Stimulated activated naive B cell treated with anti-CD40 and anti-IgM and Interleukin-4, amounts not matched to agents 10 μg/mL and 1 μg/mL and 100 μg/mL, for 72 hours (primary cell): ENCODE measurements around the gene GCFC2.
A peak's percentile ranks its signal among the peaks of the same experiment; 100 is the strongest.

Experiments
- ATAC-seq, 2 donors: fragments of 150-1000 bp; cut with Tn5 transposase; replicated peaks; 2 replicates each; pipeline ENCODE4 v1.10.0; 2021; ENCODE audit warnings: moderate library complexity in 1 of 2
- DNase-seq: peaks from one replicate; pipeline ENCODE4 v3.0.0; 2021
- H3K27ac Mint-ChIP-seq: one replicate; pipeline ENCODE4 v1.8.0; 2022; ENCODE audit warnings: mild to moderate bottlenecking, mixed read lengths
- H3K27me3 Mint-ChIP-seq, 2 donors: one replicate each; pipeline ENCODE4 v1.8.0; 2022; ENCODE audit warnings: mixed read lengths in 2 of 2
- H3K36me3 Mint-ChIP-seq, 2 donors: one replicate each; pipeline ENCODE4 v1.8.0; 2022; ENCODE audit warnings: mixed read lengths in 2 of 2, mild to moderate bottlenecking in 1 of 2
- H3K4me1 Mint-ChIP-seq, 2 donors: one replicate each; pipeline ENCODE4 v1.8.0; 2022; ENCODE audit warnings: mixed read lengths in 2 of 2, mild to moderate bottlenecking in 1 of 2
- H3K4me3 Mint-ChIP-seq, 2 donors: one replicate each; pipeline ENCODE4 v1.8.0; 2022; ENCODE audit warnings: mild to moderate bottlenecking in 2 of 2, mixed read lengths in 2 of 2, moderate library complexity in 1 of 2
- H3K9me3 Mint-ChIP-seq, 2 donors: one replicate each; pipeline ENCODE4 v1.8.0; 2022; ENCODE audit warnings: mixed read lengths in 2 of 2, mild to moderate bottlenecking in 1 of 2

GCFC2 gene

DNA sequence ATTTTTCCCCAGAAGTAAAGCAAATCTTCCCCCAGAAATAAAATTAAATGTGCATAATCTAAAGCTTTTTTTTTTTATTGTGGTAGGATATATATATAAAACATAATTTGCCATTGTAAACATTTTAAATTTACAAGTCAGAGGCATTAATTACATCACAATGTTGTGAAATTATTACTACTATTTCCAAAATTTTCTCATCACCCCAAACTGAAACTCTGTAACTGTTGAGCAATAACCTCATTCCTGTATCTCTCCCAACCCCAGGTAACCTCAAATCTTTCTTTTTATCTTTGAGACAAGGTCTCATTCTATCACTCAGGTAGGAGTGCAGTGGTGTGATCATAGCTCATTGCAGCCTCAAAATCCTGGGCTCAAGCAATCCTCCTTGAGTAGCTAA lies 52.9 kb downstream of the GCFC2 start:
- Mint-ChIP-seq H3K9me3 (peaks cover 10 to 19% of the 10 kb centered on the region in 2 donors), H3K4me1 (peaks cover 2 to 20% of the 10 kb centered on the region in 2 donors), H3K27me3 (no peaks in the 10 kb centered on the region), H3K36me3 (peaks cover 58 to 80% of the 10 kb centered on the region in 2 donors), H3K4me3 (no peak overlapping the region), H3K27ac (no peak overlapping the region)
- no peak for ATAC-seq
- DNase-seq, result no peak

DNA sequence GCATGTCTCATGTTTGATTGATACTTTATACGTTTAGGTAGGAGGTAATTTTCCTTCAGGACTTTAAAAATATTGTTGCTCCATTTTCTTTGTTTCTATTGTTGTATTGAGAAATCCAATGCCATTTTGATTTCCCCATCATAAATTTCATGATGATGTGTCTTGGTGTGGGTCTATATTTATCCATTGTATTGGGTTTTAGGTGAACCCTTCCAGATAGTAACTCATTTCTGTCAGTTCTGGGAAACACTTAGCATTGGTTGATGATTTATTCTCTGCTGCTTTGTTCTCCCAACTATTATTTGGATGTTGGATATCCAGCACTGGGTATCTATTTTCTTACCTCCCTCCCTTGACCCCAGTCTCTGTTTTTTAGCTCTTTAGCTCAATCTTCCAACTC lies 54.2 kb downstream of the GCFC2 start:
- Mint-ChIP-seq H3K27me3 (no peaks in the 10 kb centered on the region), H3K36me3 (peaks cover 57 to 82% of the 10 kb centered on the region in 2 donors), H3K4me1 (peaks cover 2 to 20% of the 10 kb centered on the region in 2 donors), H3K27ac (no peak overlapping the region), H3K9me3 (peaks cover 10 to 19% of the 10 kb centered on the region in 2 donors), H3K4me3 (no peak overlapping the region)
- DNase-seq, result no peak
- no peak for ATAC-seq

DNA sequence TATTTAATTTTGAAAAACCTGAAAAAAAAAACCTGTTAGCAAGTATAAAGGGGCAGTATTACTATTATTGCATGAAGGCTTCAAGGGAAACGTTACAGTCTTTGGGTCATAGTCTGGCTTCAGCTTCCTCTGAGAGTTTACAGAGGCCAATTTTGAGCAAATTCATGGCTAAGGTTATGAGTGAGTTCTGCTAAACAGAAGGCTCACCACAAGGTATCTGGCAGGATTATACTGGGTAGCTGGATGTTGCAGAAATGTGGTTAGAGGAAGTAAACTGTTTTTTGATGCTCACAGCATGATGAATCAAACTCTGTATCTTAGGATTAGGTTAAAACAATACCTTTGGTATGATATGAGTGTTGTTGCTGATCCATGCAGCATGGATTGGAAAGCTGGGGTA lies 54.9 kb downstream of the GCFC2 start:
- no peak overlapping the region for H3K27ac Mint-ChIP-seq
- H3K9me3 Mint-ChIP-seq, result peaks cover 10 to 19% of the 10 kb centered on the region in 2 donors
- H3K4me1 Mint-ChIP-seq, result peaks cover 2 to 19% of the 10 kb centered on the region in 2 donors
- H3K27me3 Mint-ChIP-seq, result no peaks in the 10 kb centered on the region
- no peak overlapping the region for H3K4me3 Mint-ChIP-seq
- DNase-seq (no peak), ATAC-seq (no peak)
- H3K36me3 Mint-ChIP-seq, result peaks cover 56 to 80% of the 10 kb centered on the region in 2 donors

DNA sequence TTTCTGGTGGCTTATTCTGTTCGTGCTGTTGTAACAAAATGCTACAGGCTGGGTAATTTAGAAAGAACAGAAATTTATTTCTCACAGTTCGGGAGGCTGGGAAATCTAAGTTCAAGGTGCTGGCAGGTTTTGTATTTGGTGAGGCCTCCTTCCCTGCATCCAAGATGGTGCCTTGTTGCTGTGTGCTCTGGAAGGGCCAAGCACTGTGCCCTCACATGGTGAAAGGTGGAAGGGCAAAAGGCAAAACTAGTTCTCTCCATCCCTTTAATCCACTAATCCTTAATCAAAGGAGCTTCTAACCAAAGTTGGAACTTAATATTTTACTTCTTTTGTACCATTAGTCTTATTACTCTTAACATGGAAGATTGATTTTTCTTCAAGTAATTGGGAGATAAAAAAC lies 56.7 kb downstream of the GCFC2 start:
- Mint-ChIP-seq H3K27ac (no peak overlapping the region), H3K4me1 (peaks cover 6 to 12% of the 10 kb centered on the region in 2 donors), H3K36me3 (peaks cover 47 to 68% of the 10 kb centered on the region in 2 donors), H3K27me3 (no peaks in the 10 kb centered on the region), H3K4me3 (no peak overlapping the region), H3K9me3 (peaks cover 5 to 9% of the 10 kb centered on the region in 2 donors)
- ATAC-seq (no peak), DNase-seq (no peak)

DNA sequence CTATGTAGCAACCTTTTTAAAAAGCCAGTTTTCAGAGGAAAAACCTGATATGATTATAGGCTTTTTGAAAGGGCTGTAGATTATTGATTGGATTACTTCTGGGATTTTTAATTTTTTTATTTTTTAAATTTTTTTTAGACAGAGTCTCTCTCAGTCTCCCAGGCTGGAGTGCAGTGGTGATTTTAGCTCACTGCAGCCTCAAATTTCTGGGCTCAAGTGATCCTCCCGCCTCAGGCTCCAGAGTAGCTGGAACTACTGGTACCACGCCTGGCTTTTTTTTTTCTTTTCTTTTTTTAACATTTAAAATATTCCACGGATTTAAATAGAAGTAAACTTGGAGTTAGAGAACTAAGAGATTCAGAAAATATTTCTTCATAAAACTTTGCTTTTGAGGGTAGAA lies 62.9 kb downstream of the GCFC2 start:
- peaks cover 10 to 27% of the 10 kb centered on the region in 2 donors for H3K4me1 Mint-ChIP-seq
- ATAC-seq (no peak), DNase-seq (no peak)
- no peak overlapping the region for H3K27ac Mint-ChIP-seq
- H3K36me3 Mint-ChIP-seq, result peaks cover 18 to 19% of the 10 kb centered on the region in 2 donors
- H3K9me3 Mint-ChIP-seq, result no peaks in the 10 kb centered on the region
- H3K27me3 Mint-ChIP-seq, result no peaks in the 10 kb centered on the region
- H3K4me3 Mint-ChIP-seq, result peak overlapping the region; percentile 94 to 97

DNA sequence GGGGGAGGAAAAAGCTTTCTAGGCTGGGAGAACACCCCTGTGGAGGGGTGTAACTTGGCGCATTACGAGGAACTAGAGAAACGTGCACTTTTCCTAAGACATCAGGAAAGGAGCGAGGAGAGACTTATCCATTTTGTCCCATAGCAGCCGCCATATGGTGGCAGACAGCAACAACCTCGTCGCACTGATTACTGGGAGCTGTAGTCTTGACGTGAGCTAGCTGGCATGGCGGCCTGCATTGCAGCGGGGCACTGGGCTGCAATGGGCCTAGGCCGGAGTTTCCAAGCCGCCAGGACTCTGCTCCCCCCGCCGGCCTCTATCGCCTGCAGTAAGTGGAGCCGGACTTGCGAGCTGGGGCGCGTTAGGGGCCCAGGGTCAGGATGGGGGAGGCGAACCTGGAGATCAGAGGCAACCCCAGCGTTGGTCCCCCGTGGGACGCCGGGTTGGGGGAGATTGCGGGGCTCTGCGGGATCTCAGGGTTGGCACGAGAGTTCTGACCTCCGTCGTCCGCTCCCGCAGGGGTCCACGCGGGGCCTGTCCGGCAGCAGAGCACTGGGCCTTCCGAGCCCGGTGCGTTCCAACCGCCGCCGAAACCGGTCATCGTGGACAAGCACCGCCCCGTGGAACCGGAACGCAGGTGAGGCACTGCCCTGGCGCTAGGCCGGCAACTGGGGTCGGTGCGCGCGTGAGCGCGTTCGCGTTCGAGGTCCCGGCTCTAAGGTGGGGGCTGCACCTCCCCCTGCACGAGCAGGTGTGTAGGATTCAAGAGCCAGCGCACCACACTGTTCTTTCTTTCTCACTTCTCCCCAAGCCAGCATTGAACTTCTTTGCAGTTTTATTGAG lies 63.9 kb downstream of the GCFC2 start, which contains the start of gene MRPL19:
Gene MRPL19, plus strand, starts transcription at position 201 of the 843 bp plus-strand sequence. Its CDS starts 25 bp downstream, at position 226.
- peak within 1 kb of the TSS; percentile 94 to 97 for H3K4me3 Mint-ChIP-seq
- H3K4me1 Mint-ChIP-seq, result peaks cover 10 to 27% of the 10 kb centered on the region in 2 donors
- peaks cover 12 to 13% of the 10 kb centered on the region in 2 donors for H3K36me3 Mint-ChIP-seq
- ATAC-seq, result peak; percentile 95 to 96
- H3K9me3 Mint-ChIP-seq, result no peaks in the 10 kb centered on the region
- H3K27me3 Mint-ChIP-seq, result no peaks in the 10 kb centered on the region
- peak within 1 kb of the TSS; percentile 98 for H3K27ac Mint-ChIP-seq
- DNase-seq, result peak; percentile 80

DNA sequence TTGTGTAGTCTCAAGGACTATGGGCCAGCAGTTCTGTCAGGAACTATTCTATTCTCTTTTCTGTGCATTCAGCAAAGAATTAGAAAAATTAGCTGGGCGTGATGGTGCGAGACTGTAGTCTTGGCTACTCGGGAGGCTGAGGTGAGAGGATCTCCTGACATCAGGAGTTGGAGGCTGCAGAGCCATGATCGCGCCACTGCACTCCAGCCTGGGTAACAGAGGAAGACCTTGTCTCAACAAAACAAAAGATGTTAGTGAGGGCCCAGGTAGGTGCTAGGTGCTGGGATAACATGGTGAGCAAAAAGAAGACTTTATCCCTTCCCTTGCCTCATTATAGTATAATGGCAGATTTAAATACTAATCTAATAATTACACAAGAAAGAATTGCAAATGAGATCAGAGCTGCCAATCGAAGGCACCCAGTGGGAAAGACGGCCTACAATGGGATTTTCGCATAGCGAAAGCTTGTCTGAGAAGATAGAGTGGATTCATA lies 64.6 kb downstream of the GCFC2 start:
- Mint-ChIP-seq H3K4me3 (peak overlapping the region; percentile 94 to 97), H3K36me3 (peaks cover 10 to 12% of the 10 kb centered on the region in 2 donors)
- peak in 1 of 2 donors; percentile 2 for ATAC-seq

DNA sequence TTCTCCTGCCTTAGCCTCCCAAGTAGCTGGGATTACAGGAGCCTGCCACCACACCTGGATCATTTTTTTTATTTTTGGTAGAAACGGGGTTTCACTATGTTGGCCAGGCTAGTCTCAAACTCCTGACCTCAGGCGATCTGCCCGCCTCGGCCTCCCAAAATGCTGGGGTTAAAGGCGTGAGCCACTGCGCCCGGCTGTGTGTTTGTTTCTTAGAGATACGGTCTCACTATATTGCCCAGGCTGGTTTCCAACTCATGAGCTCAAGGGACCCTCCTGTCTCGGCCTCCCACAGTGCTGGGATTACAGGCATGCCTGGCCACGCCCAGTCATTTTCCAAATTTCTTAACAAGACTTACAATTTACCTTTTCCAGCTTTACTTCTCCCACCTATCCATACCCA lies 65.1 kb downstream of the GCFC2 start:
- Mint-ChIP-seq H3K4me3 (no peak overlapping the region), H3K27me3 (no peaks in the 10 kb centered on the region), H3K27ac (peak overlapping the region; percentile 37), H3K9me3 (no peaks in the 10 kb centered on the region), H3K4me1 (peaks cover 8 to 25% of the 10 kb centered on the region in 2 donors), H3K36me3 (peaks cover 9 to 11% of the 10 kb centered on the region in 2 donors)
- ATAC-seq (no peak), DNase-seq (no peak)

More for the DNA sequence above, 64.6 kb downstream of the GCFC2 start:
- Mint-ChIP-seq H3K27me3 (no peaks in the 10 kb centered on the region), H3K9me3 (no peaks in the 10 kb centered on the region), H3K4me1 (peaks cover 10 to 27% of the 10 kb centered on the region in 2 donors), H3K27ac (peak overlapping the region; percentile 98)
- DNase-seq, result no peak

DNA sequence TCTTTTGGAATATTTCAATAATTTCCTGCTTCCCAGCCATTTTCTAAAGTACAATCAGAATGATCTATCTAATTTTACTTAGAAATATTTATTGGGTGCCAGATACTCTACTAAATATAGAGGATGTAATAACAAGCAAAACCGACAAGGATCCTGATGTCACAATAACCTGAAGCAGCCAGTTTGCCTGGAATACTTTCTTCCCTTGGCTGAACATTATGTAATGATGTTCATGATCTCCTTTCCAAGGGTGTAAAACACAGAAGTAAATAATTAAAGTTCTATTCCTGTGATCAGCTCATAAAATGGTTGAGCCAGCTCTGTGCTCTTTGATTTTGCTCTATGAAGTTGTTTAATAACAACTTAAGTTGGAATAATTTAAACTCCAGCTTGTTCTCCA lies 66.7 kb downstream of the GCFC2 start:
- Mint-ChIP-seq H3K4me1 (peaks cover 6 to 21% of the 10 kb centered on the region in 2 donors), H3K27me3 (peaks cover 6 to 7% of the 10 kb centered on the region in 2 donors), H3K27ac (no peak overlapping the region), H3K36me3 (peaks cover 3% of the 10 kb centered on the region in 2 donors), H3K4me3 (no peak overlapping the region), H3K9me3 (no peaks in the 10 kb centered on the region)
- DNase-seq (no peak), ATAC-seq (no peak)

DNA sequence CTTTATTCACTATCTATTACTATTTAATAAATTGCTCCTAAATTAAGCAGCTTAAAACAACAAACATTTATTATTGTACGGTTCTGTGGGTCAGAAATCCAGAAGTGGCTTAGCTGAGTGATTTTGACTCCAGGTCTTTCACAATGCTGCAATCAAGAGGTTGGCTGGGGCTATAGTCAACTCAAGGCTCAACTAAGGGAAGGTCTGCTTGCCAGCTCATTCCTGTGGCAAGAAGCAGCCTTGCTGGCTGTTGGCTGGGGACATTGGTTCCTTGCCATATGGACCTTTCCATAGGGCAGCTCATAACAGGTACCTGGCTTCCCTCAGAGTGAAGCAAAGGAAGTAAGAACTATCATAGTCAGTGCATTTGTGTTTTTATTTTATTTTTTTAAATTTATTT lies 69.1 kb downstream of the GCFC2 start:
- Mint-ChIP-seq H3K4me1 (peaks cover 2 to 8% of the 10 kb centered on the region in 2 donors), H3K4me3 (no peak overlapping the region), H3K27me3 (peaks cover 16 to 23% of the 10 kb centered on the region in 2 donors), H3K9me3 (no peaks in the 10 kb centered on the region), H3K36me3 (peaks cover 3% of the 10 kb centered on the region in 2 donors), H3K27ac (no peak overlapping the region)
- ATAC-seq, result no peak
- DNase-seq, result no peak

DNA sequence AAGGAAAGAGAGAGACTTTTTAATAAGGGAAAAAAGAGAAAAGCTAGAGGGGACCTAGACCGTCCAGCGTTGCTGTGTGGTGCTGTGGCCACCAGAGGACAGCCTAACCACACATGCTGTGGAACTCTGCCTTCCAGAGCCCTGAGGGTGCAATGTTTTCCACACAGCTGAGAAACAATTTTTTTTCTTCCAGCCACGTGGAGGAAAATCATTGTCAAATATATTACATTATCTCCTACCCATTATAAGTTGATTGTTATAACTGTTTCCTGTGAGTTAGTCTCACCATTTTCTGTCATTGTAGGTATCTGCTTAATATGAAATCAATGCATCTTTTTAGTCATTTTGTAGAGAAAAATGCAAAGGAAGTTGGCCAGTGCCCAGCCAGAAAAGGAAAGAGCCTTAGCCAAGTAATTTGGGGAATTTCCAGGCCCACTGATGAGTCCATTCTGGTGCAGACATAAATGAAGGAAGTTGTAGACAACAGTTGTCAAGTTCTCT lies 70.0 kb downstream of the GCFC2 start:
- Mint-ChIP-seq H3K36me3 (peaks cover 3% of the 10 kb centered on the region in 2 donors), H3K9me3 (no peaks in the 10 kb centered on the region), H3K4me3 (no peak overlapping the region), H3K27me3 (peaks cover 16 to 29% of the 10 kb centered on the region in 2 donors), H3K27ac (no peak overlapping the region), H3K4me1 (no peaks in the 10 kb centered on the region)
- DNase-seq (peak; percentile 5), ATAC-seq (peak; percentile 89 to 95)

DNA sequence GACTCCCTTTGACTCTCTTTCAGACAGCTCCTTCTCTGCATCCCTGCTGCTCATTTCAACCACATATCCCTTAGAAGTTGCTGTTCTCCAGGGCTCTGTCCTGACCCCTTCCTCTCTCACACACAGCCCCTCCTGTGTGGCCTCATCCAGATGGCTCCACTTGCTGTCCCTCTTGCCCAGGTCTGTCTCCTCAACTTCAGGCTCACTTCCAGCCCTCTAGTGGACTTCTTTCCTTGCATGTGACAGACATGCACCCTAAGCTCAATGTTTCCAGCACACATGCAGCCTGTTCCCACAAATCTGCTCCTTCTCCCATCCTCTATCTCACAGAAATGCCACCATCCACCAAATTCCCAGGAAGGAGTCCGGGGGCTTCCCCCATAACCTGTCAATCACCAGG lies 73.1 kb downstream of the GCFC2 start:
- ATAC-seq, result no peak
- no peak overlapping the region for H3K4me3 Mint-ChIP-seq
- H3K4me1 Mint-ChIP-seq, result no peaks in the 10 kb centered on the region
- peaks cover 22 to 31% of the 10 kb centered on the region in 2 donors for H3K27me3 Mint-ChIP-seq
- no peak overlapping the region for H3K27ac Mint-ChIP-seq
- DNase-seq, result no peak
- no peaks in the 10 kb centered on the region for H3K36me3 Mint-ChIP-seq
- no peaks in the 10 kb centered on the region for H3K9me3 Mint-ChIP-seq

DNA sequence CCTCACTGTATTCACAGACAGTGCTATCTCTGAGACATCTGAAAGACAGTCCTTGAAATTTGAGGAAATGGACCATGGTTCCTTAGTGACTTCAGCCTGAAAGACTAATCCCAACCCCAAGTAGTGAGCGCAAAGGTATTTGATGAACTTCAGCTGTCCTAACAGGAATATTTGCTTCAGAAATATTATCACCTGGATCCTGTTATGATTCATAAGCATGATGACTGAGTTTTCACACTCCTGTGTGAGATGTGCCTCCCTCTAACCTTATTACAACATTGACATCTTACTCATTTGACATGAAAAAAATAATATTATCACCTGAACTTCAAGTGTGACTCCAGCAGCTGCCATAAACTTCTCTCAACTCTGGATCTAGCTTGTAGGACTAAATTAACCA lies 75.8 kb downstream of the GCFC2 start:
- DNase-seq (no peak), ATAC-seq (no peak)
- H3K27ac Mint-ChIP-seq, result no peak overlapping the region
- H3K9me3 Mint-ChIP-seq, result no peaks in the 10 kb centered on the region
- H3K4me1 Mint-ChIP-seq, result no peaks in the 10 kb centered on the region
- no peaks in the 10 kb centered on the region for H3K36me3 Mint-ChIP-seq
- H3K4me3 Mint-ChIP-seq, result no peak overlapping the region
- H3K27me3 Mint-ChIP-seq, result peaks cover 33 to 48% of the 10 kb centered on the region in 2 donors

DNA sequence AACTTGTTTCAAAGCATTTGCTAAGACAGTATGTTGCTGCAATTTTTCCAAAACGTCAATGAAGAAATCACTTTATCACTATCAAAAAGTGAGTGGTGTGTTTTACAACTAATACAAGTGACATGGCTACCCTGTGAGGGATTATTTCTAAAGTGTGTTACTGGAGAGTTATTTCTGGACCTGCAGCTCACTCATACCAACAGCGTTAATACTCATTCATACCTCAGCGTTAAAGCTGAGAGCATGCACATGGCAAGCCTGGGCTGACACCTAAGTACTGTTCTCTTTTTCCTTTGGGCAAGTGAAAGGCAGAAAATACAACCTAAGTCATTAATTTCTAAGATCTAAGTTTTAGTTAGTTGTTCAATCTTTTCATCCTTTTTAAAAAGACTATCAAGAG lies 77.1 kb downstream of the GCFC2 start:
- no peaks in the 10 kb centered on the region for H3K4me1 Mint-ChIP-seq
- no peaks in the 10 kb centered on the region for H3K36me3 Mint-ChIP-seq
- ATAC-seq (no peak), DNase-seq (no peak)
- H3K27me3 Mint-ChIP-seq, result peaks cover 26 to 42% of the 10 kb centered on the region in 2 donors
- H3K4me3 Mint-ChIP-seq, result no peak overlapping the region
- no peak overlapping the region for H3K27ac Mint-ChIP-seq
- H3K9me3 Mint-ChIP-seq, result no peaks in the 10 kb centered on the region

DNA sequence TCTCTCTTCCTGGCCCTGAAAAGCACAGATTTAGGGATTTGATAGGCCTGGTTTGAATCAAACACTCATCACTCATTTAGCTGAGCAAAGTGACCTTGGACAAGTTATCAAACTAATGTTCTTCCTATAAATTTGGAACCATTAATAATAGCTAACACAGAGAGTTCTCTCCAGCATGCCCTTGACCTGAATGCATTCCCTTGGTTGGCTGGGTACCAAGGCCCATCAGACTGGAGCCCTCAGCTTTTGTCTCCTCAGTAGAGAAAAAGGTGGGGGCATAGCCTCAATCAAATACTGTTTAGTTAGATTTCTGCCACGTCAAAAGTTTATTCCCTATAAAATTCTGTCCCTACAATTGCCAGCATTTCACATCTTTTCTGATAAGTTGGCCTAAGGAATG lies 77.9 kb downstream of the GCFC2 start:
- no peaks in the 10 kb centered on the region for H3K36me3 Mint-ChIP-seq
- no peaks in the 10 kb centered on the region for H3K4me1 Mint-ChIP-seq
- no peaks in the 10 kb centered on the region for H3K9me3 Mint-ChIP-seq
- no peak for ATAC-seq
- DNase-seq, result no peak
- peaks cover 23 to 38% of the 10 kb centered on the region in 2 donors for H3K27me3 Mint-ChIP-seq
- H3K4me3 Mint-ChIP-seq, result no peak overlapping the region
- H3K27ac Mint-ChIP-seq, result no peak overlapping the region
